Pancreas (tissue), 10 donors: ENCODE data around the gene CPB2. TPM values are rescaled to one million over a fixed set of nuclear protein-coding genes. Genes with fewer than 3 reads are reported as not detected.

Experiments used
- ATAC-seq, 4 donors: fragments of 200-7000 bp; cut with Tn5 transposase; one replicate each; pipeline versions ENCODE4 v1.8.0 to v1.9.1; 2020; ENCODE audit warnings: mild to moderate bottlenecking in 4 of 4, moderate library complexity in 4 of 4
- DNase-seq, 6 donors: peaks; one replicate each; pipeline ENCODE4 v3.0.0-alpha.2; 2020
- FAIRE-seq: peaks from 2 replicates; lab custom pipeline; 2012; peaks lifted over from hg19 to GRCh38; lab: Jason Lieb, UNC
- H3K27ac ChIP-seq, 4 donors: fragments of 200-600 bp; sonication (generic); 1 replicate in 3 of 4; 2 replicates in 1 of 4; pipeline versions ENCODE4 v1.5.0 to v1.8.0; 2020
- H3K27me3 ChIP-seq, 4 donors: fragments of 200-600 bp; one replicate each; pipeline ENCODE4 v1.8.0; 2021
- H3K36me3 ChIP-seq, 3 donors: fragments of 200-600 bp; sonication (generic) in 1 of 3; one replicate each; pipeline versions ENCODE4 v1.5.0 to v1.8.0; 2020 to 2021
- H3K4me1 ChIP-seq, 3 donors: fragments of 200-600 bp; one replicate each; pipeline ENCODE4 v1.8.0; 2021
- H3K4me3 ChIP-seq, 4 donors: fragments of 200-600 bp; sonication (generic) in 2 of 4; one replicate each; pipeline versions ENCODE4 v1.5.0 to v1.8.0; 2020 to 2021
- H3K9me3 ChIP-seq, 4 donors: fragments of 200-600 bp; one replicate each; pipeline ENCODE4 v1.8.0; 2021
- WGBS, 2 donors: extraction: QIAGEN DNeasy Blood & Tissue Kit; methylation state at CpG; one replicate each; pipeline ENCODE4 v1.1.7; 2013; 5-methylcytosine and 5-hydroxymethylcytosine counted together
- intact Hi-C, 3 donors: fragments of 100-400 bp; cut with DNase I; formaldehyde crosslinking; loops; one replicate each; pipeline versions ENCODE4 v1.11.1 to v1.14.2; 2022
- polyA plus RNA-seq, 2 donors: library from polyadenylated mRNA; stranded (reverse); fragments of 200-250 nt; gene quantifications; one replicate each; pipeline ENCODE4 v1.2.3, GENCODE V29; 2013
- total RNA-seq, 6 donors: library from RNA; stranded (reverse); fragmentation: NEBNext Ultra II Directional in 4 of 6; extraction: Animal tissue kit (Norgen Biotek cat#: 25700) in 4 of 6; gene quantifications; one replicate each; pipeline versions ENCODE4 v1.2.1 to v1.2.4, GENCODE V29; 2021 to 2023
- TF ChIP-seq, protein P1 (sequence below), 4 donors: fragments of 200-600 bp; sonication (generic) in 3 of 4; IDR thresholded peaks; one replicate each; pipeline versions ENCODE4 v1.5.0 to v1.8.0; 2021; ENCODE audit warnings: antibody characterized with exemption in 4 of 4
- donor health status: healthy with polysubstance abuse.
- donor health status: DM: no; HTN: no; CAD: no; lungs with moderate emphysema.
- donor health status: DM: no; HTN: no; CAD: no.
- donor health status: control.
- donor health status: control.
- donor health status: Bipolar disorder and iron deficiency.
- donor health status: DM: yes; HTN: yes; CAD: no.
- donor health status: DM: no; HTN: no; CAD: no.
- donor health status: DM: no; HTN: no; CAD: no.
- donor health status: DM: yes; HTN: yes; CAD: no.

Gene CPB2
- total and polyA plus RNA-seq, 8 donors, result 0.08 to 0.94 (median 0.58) TPM; not detected in 1

DNA sequence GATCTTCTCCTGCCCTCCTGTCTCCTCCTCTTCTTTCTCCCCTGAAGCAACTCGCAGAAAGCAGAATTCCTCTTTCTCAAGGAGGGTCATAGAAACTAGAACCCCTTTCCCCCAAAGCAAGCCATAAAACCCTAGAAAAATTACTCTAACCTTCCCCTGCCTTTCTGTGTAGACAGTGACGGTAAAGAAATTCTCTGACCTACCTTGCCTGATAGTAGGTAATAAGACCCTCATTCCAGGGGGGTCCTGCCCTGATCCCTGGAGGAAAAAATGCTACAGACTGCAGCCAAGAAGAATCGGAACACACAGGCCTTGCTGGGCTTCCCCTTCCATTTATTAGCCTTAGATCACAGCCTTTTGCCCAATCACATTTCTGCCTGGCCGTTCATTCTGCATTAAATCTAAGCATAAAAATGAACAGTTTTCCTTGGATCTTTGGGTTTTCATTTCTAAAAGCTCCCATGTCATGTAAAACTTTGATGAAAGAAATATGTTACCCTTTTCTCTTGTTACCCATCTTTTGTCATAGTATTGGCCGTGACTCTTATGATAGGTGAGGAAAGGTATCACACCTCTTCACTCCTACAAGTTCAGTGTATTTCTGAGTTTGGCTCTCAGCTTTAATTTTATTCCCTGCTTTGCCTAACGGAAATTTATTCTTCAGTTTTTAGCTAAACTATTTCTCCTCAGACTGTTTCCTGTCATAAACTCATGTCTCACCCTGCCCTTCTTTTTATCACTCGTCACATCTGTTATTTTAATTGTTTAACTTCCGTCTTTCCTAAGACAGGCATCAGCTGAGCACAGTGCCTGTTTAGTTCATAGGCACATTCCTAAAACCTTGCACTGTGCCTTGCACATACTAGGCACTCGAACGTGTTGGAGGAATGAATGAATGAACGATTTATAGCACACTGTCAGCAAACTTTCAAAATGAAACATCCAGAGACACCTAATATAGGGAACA lies 20.4 kb upstream of the CPB2 start:
- Histone ChIP-seq H3K27me3 (no peaks in the 10 kb centered on the region), H3K4me1 (peaks cover 0 to 12% (median 4%) of the 10 kb centered on the region in 3 donors), H3K36me3 (no peaks in the 10 kb centered on the region), H3K9me3 (no peaks in the 10 kb centered on the region), H3K4me3 (no peak overlapping the region), H3K27ac (no peak overlapping the region)
- intact Hi-C loops, result no loop called here
- ATAC-seq (peak in 1 of 4 donors; percentile 20), DNase-seq (no peak), FAIRE-seq (no peak)
- TF ChIP-seq, protein P1, sequence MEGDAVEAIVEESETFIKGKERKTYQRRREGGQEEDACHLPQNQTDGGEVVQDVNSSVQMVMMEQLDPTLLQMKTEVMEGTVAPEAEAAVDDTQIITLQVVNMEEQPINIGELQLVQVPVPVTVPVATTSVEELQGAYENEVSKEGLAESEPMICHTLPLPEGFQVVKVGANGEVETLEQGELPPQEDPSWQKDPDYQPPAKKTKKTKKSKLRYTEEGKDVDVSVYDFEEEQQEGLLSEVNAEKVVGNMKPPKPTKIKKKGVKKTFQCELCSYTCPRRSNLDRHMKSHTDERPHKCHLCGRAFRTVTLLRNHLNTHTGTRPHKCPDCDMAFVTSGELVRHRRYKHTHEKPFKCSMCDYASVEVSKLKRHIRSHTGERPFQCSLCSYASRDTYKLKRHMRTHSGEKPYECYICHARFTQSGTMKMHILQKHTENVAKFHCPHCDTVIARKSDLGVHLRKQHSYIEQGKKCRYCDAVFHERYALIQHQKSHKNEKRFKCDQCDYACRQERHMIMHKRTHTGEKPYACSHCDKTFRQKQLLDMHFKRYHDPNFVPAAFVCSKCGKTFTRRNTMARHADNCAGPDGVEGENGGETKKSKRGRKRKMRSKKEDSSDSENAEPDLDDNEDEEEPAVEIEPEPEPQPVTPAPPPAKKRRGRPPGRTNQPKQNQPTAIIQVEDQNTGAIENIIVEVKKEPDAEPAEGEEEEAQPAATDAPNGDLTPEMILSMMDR (IDR thresholded peaks at IDR 0.05), result no peak
- WGBS, 2 donors, result 61 to 75% methylated on average over 11 of the region's 11 CpGs

DNA sequence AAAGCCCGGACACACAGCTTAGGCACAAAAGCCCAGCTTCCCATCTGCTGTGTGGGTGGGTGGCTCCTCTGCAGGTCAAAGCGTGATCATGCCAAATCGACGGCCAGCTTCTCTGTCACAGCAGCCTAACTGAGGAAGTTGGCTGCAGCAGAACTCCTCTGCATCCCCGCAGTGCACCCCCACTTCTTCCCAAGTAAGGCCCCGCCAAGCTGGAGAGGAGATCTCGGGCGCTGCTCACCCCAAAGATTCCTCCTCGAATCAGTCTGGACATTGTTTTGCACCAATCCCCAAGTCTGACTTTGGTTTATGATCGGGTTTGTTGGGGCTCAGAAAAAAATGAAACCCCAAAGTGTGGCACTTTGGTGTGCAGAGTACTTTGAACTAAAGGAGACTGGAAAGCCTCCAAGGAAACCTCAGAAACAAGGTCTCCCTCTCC lies 19.7 kb upstream of the CPB2 start:
- WGBS, 2 donors, result 73 to 84% methylated on average over 10 of the region's 10 CpGs
- Histone ChIP-seq H3K4me3 (no peak overlapping the region), H3K27me3 (no peaks in the 10 kb centered on the region), H3K4me1 (peaks cover 0 to 13% (median 4%) of the 10 kb centered on the region in 3 donors), H3K9me3 (no peaks in the 10 kb centered on the region), H3K27ac (no peak overlapping the region), H3K36me3 (no peaks in the 10 kb centered on the region)
- FAIRE-seq, result no peak
- no peak for ATAC-seq
- DNase-seq, result no peak
- TF ChIP-seq, protein P1 (IDR thresholded peaks at IDR 0.05), result no peak
- intact Hi-C loops, result no loop called here

DNA sequence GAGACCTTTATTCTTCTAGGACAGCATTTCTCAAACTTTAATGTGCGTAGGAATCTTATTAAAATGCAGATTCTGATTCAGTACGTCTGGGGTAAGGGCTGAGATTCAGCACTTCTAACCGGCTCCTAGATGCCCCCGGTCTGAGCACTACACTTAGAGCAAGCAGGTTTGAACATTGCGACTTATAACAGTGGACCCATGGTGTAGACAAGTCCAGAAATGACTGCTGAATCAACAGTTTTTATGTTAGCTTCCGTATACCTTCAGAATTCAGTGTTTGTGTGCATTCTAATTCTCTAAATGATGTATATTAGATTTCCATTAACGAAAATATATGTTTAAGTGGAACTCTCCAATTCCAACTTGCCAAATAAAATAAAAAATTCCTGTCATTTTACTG lies 17.5 kb upstream of the CPB2 start:
- no peaks in the 10 kb centered on the region for H3K36me3 ChIP-seq
- no peak for FAIRE-seq
- intact Hi-C loops, result no loop called here
- no peak for DNase-seq
- peaks cover 0 to 5% (median 0%) of the 10 kb centered on the region in 3 donors for H3K4me1 ChIP-seq
- no peak for ATAC-seq
- no peaks in the 10 kb centered on the region for H3K9me3 ChIP-seq
- TF ChIP-seq, protein P1 (IDR thresholded peaks at IDR 0.05), result no peak
- no peak overlapping the region for H3K27ac ChIP-seq
- no peaks in the 10 kb centered on the region for H3K27me3 ChIP-seq
- no peak overlapping the region for H3K4me3 ChIP-seq
- 79 to 83% methylated on average over 7 of the region's 7 CpGs for WGBS, 2 donors

DNA sequence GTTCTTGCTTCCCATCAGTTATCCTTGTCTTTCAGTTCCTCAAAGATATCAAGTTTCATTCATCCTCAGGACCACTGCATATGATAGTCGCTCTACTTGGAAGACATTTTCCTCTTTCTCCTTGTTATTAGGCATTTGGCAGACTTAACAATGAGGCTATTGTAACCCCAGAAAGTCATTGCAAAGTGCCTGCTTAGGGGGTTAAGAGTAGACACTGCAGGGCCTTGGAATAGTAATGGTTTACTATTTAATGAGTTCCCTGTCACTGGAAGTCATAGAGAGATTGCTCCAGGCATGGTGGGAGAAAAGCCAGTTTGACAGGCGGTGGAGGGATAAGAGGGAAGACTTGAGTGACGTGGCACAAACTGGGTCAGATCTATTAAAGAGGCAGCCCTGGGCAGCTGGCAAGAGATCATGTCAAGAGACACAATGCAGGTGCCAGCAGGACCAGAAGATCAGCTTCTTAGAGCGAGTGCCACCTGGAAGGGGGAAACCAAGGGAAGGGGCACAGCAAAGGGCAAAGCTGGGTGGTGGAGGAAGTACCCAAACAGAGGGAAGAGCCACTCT lies 16.8 kb upstream of the CPB2 start:
- ATAC-seq (no peak), FAIRE-seq (no peak), DNase-seq (no peak)
- no peaks in the 10 kb centered on the region for H3K27me3 ChIP-seq
- no peak overlapping the region for H3K27ac ChIP-seq
- no peaks in the 10 kb centered on the region for H3K9me3 ChIP-seq
- no peak overlapping the region for H3K4me3 ChIP-seq
- H3K36me3 ChIP-seq, result no peaks in the 10 kb centered on the region
- intact Hi-C loops, result no loop called here
- peaks cover 0 to 5% (median 0%) of the 10 kb centered on the region in 3 donors for H3K4me1 ChIP-seq
- WGBS, 2 donors, result 53 to 62% methylated on average over 4 of the region's 4 CpGs
- TF ChIP-seq, protein P1 (IDR thresholded peaks at IDR 0.05), result no peak
